ENCODE results near the gene B4GALT5.

DNA sequence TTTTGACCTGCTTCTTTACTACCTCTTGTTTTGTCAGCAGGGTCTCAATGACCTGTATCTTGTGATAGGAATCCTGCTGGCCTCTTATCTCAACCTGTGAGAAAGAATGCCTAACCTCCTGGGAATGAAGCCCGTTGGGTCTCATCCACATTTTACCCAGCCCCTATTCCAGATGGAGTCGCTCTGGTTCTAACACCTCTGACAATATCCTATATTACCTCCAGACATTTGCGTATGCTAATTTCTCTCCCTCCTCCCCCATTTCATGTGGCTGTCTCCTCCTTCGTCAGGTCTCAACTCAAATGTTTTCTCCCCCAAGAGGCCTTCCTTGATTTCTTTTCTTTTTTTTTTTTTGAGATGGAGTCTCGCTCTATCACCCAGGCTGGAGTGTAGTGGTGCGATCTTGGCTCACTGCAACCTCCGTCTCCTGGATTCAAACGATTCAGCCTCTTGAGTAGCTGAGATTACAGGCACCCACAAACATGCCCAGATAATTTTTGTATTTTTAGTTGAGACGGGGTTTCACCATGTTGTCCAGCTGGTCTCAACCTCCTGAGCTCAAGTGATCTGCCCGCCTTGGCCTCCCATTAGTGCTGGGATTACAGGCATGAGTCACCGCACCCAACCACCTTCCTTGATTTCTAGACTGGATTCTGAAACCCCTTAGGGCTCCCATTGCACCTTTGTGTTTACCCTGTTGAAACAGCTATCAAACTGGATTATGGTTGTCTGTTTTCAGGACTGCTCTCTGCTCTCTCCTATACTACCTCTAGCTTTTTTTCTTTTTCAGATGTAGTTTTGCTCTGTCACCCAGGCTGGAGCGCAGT, 49.5 kb upstream of the B4GALT5 start:
- no peak for TF ChIP-seq EZH2 (IDR thresholded peaks at IDR 0.05)
- no peak for TF ChIP-seq FOXP2 (optimal IDR thresholded peaks at IDR 0.05; ENCODE audit: control extremely low read depth, extremely low read length, insufficient read depth)
